HEK293 (cell line): ENCODE measurements around the gene PIANP.

Experiments used
- CTCF ChIA-PET: fragments of 350-600 bp; formaldehyde crosslinking; extraction: SDS; loops from one replicate; lab custom pipeline; 2021; ENCODE audit warnings: antibody characterized with exemption; lab: Yijun Ruan, JAX
- POLR2A ChIA-PET: fragments of 300-600 bp; formaldehyde crosslinking; extraction: SDS; loops from one replicate; lab custom pipeline; 2020; ENCODE audit warnings: antibody characterized with exemption, inconsistent platforms; lab: Yijun Ruan, JAX
- H3K27ac ChIP-seq: fragments of 200-500 bp; sonication (Bioruptor generic); 2 replicates; pipeline ENCODE4 v1.5.1; 2014; ENCODE audit warnings: low read depth, low read length, control low read depth, inconsistent platforms; ENCODE audit errors: extremely low read depth
- H3K36me3 ChIP-seq, 2 experiments: fragments of 200-500 bp in 1 of 2; sonication (Bioruptor generic) in 1 of 2; 1 replicate in 1 of 2; 2 replicates in 1 of 2; pipeline ENCODE4 v1.5.1; 2014 to 2017; ENCODE audit warnings: inconsistent platforms in 2 of 2, low read length in 2 of 2; ENCODE audit not compliant: control insufficient read depth in 2 of 2, insufficient read depth in 1 of 2
- H3K4me1 ChIP-seq: fragments of 200-500 bp; sonication (Bioruptor generic); 2 replicates; pipeline ENCODE4 v1.5.1; 2014; ENCODE audit warnings: mild to moderate bottlenecking, low read length, inconsistent platforms; ENCODE audit not compliant: control insufficient read depth, insufficient read depth
- H3K4me3 ChIP-seq: 2 replicates; pipeline ENCODE4 v1.5.1; 2011; ENCODE audit warnings: low read depth, mild to moderate bottlenecking, control low read depth, low read length, moderate library complexity
- H3K9me3 ChIP-seq: fragments of 200-500 bp; sonication (Bioruptor generic); 2 replicates; pipeline ENCODE4 v1.5.1; 2014; ENCODE audit warnings: low read depth, low read length, inconsistent platforms; ENCODE audit not compliant: control insufficient read depth, insufficient read depth
- EGR2 ChIP-seq: fragments of 450-650 bp; formaldehyde crosslinking; IDR thresholded peaks from 2 replicates; pipeline ENCODE4 v1.5.1; 2016; ENCODE audit warnings: low read depth, missing biosample characterization, missing genetic modification characterization
- IKZF3 ChIP-seq: fragments of 450-650 bp; IDR thresholded peaks from 2 replicates; pipeline ENCODE4 v1.5.0; 2018; ENCODE audit warnings: missing biosample characterization, mild to moderate bottlenecking, missing genetic modification characterization, moderate library complexity
- MZF1 ChIP-seq: fragments of 450-650 bp; formaldehyde crosslinking; IDR thresholded peaks from 2 replicates; pipeline ENCODE4 v1.5.1; 2017; ENCODE audit warnings: missing biosample characterization, missing genetic modification characterization, borderline replicate concordance
- SP2 ChIP-seq: fragments of 450-650 bp; formaldehyde crosslinking; IDR thresholded peaks from 2 replicates; pipeline ENCODE4 v1.5.1; 2016; ENCODE audit warnings: missing biosample characterization, missing genetic modification characterization
- ZBTB1 ChIP-seq: fragments of 450-650 bp; formaldehyde crosslinking; IDR thresholded peaks from 2 replicates; pipeline ENCODE4 v1.5.1; 2016; ENCODE audit warnings: missing biosample characterization, missing genetic modification characterization
- ZBTB17 ChIP-seq: fragments of 450-650 bp; formaldehyde crosslinking; IDR thresholded peaks from 2 replicates; pipeline ENCODE4 v1.5.1; 2016; ENCODE audit warnings: missing biosample characterization, missing genetic modification characterization
- ZBTB8A ChIP-seq: fragments of 450-650 bp; formaldehyde crosslinking; IDR thresholded peaks from 2 replicates; pipeline ENCODE4 v1.5.1; 2016; ENCODE audit warnings: missing biosample characterization, missing genetic modification characterization
- ZNF24 ChIP-seq: fragments of 450-650 bp; formaldehyde crosslinking; IDR thresholded peaks from 2 replicates; pipeline ENCODE4 v1.5.1; 2016; ENCODE audit warnings: missing biosample characterization, missing genetic modification characterization
- ZNF266 ChIP-seq: fragments of 450-650 bp; formaldehyde crosslinking; IDR thresholded peaks from 2 replicates; pipeline ENCODE4 v1.5.1; 2016; ENCODE audit warnings: missing biosample characterization, missing genetic modification characterization, low read depth
- ZNF341 ChIP-seq: fragments of 450-650 bp; formaldehyde crosslinking; IDR thresholded peaks from 2 replicates; pipeline ENCODE4; 2016; ENCODE audit warnings: low read depth, missing biosample characterization, missing genetic modification characterization
- ZNF366 ChIP-seq: fragments of 450-650 bp; formaldehyde crosslinking; conservative IDR thresholded peaks from 2 replicates; pipeline ENCODE4 v1.5.1; 2016; ENCODE audit warnings: missing biosample characterization, missing genetic modification characterization
- ZNF433 ChIP-seq: fragments of 450-650 bp; formaldehyde crosslinking; IDR thresholded peaks from 2 replicates; pipeline ENCODE4 v1.5.1; 2016; ENCODE audit warnings: missing biosample characterization, missing genetic modification characterization, low read depth
- ZNF514 ChIP-seq: fragments of 450-650 bp; formaldehyde crosslinking; IDR thresholded peaks from 2 replicates; pipeline ENCODE4 v1.5.1; 2016; ENCODE audit warnings: missing biosample characterization, missing genetic modification characterization
- ZNF585B ChIP-seq: fragments of 450-650 bp; formaldehyde crosslinking; IDR thresholded peaks from 2 replicates; pipeline ENCODE4 v1.5.1; 2016; ENCODE audit warnings: missing biosample characterization, missing genetic modification characterization
- ZNF610 ChIP-seq: fragments of 450-650 bp; formaldehyde crosslinking; IDR thresholded peaks from 2 replicates; pipeline ENCODE4 v1.5.1; 2016; ENCODE audit warnings: missing biosample characterization, missing genetic modification characterization, borderline replicate concordance
- ZNF654 ChIP-seq: fragments of 450-650 bp; formaldehyde crosslinking; IDR thresholded peaks from 2 replicates; pipeline ENCODE4 v1.5.1; 2016; ENCODE audit warnings: low read depth, missing biosample characterization, missing genetic modification characterization
- ZNF701 ChIP-seq: fragments of 450-650 bp; formaldehyde crosslinking; IDR thresholded peaks from 2 replicates; pipeline ENCODE4 v1.5.1; 2016; ENCODE audit warnings: missing biosample characterization, missing genetic modification characterization
- ZNF837 ChIP-seq: fragments of 450-650 bp; formaldehyde crosslinking; IDR thresholded peaks from 2 replicates; pipeline ENCODE4 v1.5.1; 2016; ENCODE audit warnings: missing biosample characterization, missing genetic modification characterization
- ZNF843 ChIP-seq: fragments of 450-650 bp; formaldehyde crosslinking; IDR thresholded peaks from 2 replicates; pipeline ENCODE4 v1.5.1; 2016; ENCODE audit warnings: missing biosample characterization, missing genetic modification characterization
- ZSCAN16 ChIP-seq: fragments of 450-650 bp; formaldehyde crosslinking; IDR thresholded peaks from 2 replicates; pipeline ENCODE4 v1.5.1; 2016; ENCODE audit warnings: missing biosample characterization, missing genetic modification characterization
- TF ChIP-seq, protein P1 (sequence below): fragments of 450-650 bp; formaldehyde crosslinking; IDR thresholded peaks from 2 replicates; pipeline ENCODE4 v1.5.1; 2016; ENCODE audit warnings: missing biosample characterization, missing genetic modification characterization
- TF ChIP-seq, protein P2 (sequence below): fragments of 450-650 bp; formaldehyde crosslinking; IDR thresholded peaks from 2 replicates; pipeline ENCODE4 v1.5.1; 2016; ENCODE audit warnings: missing biosample characterization, missing genetic modification characterization
- TF ChIP-seq, protein P3 (sequence below): fragments of 450-650 bp; formaldehyde crosslinking; IDR thresholded peaks from 2 replicates; pipeline ENCODE4 v1.5.1; 2016; ENCODE audit warnings: missing biosample characterization, missing genetic modification characterization, low read depth

PIANP gene

DNA sequence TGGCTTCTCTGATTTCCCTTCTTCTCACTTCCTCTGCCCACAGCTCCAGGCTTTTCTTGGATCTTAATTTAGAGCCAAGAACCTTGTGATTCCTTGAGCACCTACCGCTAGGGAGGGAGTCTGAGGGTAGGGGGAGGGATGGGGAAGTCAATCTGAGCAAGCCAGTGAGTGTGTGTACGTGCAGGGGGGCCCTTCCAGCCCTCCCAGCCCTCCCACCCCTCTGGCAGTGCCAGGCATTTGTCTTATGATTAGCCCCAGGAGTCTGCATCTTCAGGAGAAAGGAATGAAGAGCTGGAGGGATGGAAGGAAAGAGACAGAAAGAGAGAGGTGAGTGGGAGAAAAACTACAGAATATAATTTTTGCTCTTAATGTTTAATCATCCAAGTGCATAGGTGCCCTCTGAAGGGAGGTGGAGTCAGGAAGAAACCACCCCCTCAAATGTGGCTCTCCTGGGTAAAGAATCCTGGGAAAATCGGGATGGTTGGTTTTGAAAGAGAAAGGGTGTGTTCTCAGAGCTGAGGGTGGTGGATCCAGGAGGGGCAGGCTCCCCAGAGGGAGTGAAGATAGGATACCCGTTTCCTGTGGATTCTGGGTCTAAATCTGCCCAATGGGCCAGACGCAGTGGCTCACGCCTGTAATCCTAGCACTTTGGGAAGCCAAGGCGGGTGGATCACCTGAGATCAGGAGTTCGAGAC lies 2.1 kb downstream of the PIANP start:
- TF ChIP-seq ZNF610 (tag by site-specific recombination) (no peak), ZSCAN16 (tag by site-specific recombination) (no peak), EGR2 (no peak), ZNF701 (tag by site-specific recombination) (no peak), ZNF837 (tag by site-specific recombination) (no peak), ZBTB1 (tag by site-specific recombination) (no peak), ZNF843 (tag by site-specific recombination) (no peak), ZNF514 (tag by site-specific recombination) (no peak), ZBTB17 (tag by site-specific recombination) (no peak), MZF1 (no peak), ZNF433 (no peak), ZNF24 (no peak)
- TF ChIP-seq, protein P1, sequence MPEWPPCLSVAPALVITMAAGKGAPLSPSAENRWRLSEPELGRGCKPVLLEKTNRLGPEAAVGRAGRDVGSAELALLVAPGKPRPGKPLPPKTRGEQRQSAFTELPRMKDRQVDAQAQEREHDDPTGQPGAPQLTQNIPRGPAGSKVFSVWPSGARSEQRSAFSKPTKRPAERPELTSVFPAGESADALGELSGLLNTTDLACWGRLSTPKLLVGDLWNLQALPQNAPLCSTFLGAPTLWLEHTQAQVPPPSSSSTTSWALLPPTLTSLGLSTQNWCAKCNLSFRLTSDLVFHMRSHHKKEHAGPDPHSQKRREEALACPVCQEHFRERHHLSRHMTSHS (tag by site-specific recombination): no peak
- TF ChIP-seq, all 188 proteins: peak for 0
- CTCF ChIA-PET: interaction anchor here (0.6 to 1.5 kb wide), 9 partner anchors 14 to 731 kb away, joined by 3 to 8 read pairs (median 3); no protein-coding TSS in a partner anchor
- H3K36me3 ChIP-seq: peaks cover 0 to 16% of the 10 kb centered on the region in 2 experiments; a peak in 1 of 3 replicates
- H3K9me3 ChIP-seq: no peaks in the 10 kb centered on the region
- no peaks in the 10 kb centered on the region for H3K4me1 ChIP-seq
- POLR2A ChIA-PET: interaction anchor here (0.7 to 2.5 kb wide), 6 partner anchors 9 to 164 kb away, joined by 3 to 16 read pairs (median 4); partner anchors contain the start of genes COPS7A, GAPDH and ZNF384
- no peak overlapping the region for H3K4me3 ChIP-seq
- no peak overlapping the region for H3K27ac ChIP-seq

- TF ChIP-seq ZBTB8A (tag by site-specific recombination) (peak; percentile 35), ZNF585B (tag by site-specific recombination) (no peak), ZNF654 (tag by site-specific recombination) (peak; percentile 84), IKZF3 (peak; percentile 87), ZNF266 (tag by site-specific recombination) (no peak), ZNF366 (tag by site-specific recombination) (peak; percentile 57), ZNF341 (peak; percentile 74), SP2 (tag by site-specific recombination) (peak; percentile 20; the same call in 1 of the 2 replicates), ZBTB17 (tag by site-specific recombination) (0 out of 2 replicates have a peak, but pooled peaks have one; percentile 18)
- TF ChIP-seq, protein P2, sequence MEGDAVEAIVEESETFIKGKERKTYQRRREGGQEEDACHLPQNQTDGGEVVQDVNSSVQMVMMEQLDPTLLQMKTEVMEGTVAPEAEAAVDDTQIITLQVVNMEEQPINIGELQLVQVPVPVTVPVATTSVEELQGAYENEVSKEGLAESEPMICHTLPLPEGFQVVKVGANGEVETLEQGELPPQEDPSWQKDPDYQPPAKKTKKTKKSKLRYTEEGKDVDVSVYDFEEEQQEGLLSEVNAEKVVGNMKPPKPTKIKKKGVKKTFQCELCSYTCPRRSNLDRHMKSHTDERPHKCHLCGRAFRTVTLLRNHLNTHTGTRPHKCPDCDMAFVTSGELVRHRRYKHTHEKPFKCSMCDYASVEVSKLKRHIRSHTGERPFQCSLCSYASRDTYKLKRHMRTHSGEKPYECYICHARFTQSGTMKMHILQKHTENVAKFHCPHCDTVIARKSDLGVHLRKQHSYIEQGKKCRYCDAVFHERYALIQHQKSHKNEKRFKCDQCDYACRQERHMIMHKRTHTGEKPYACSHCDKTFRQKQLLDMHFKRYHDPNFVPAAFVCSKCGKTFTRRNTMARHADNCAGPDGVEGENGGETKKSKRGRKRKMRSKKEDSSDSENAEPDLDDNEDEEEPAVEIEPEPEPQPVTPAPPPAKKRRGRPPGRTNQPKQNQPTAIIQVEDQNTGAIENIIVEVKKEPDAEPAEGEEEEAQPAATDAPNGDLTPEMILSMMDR (tag by site-specific recombination): peak; percentile 85
- TF ChIP-seq, protein P3, sequence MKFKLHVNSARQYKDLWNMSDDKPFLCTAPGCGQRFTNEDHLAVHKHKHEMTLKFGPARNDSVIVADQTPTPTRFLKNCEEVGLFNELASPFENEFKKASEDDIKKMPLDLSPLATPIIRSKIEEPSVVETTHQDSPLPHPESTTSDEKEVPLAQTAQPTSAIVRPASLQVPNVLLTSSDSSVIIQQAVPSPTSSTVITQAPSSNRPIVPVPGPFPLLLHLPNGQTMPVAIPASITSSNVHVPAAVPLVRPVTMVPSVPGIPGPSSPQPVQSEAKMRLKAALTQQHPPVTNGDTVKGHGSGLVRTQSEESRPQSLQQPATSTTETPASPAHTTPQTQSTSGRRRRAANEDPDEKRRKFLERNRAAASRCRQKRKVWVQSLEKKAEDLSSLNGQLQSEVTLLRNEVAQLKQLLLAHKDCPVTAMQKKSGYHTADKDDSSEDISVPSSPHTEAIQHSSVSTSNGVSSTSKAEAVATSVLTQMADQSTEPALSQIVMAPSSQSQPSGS: no peak
- CTCF ChIA-PET: interaction anchor here (0.7 to 1.5 kb wide), 5 partner anchors 13 to 410 kb away, joined by 3 to 8 read pairs (median 3); no protein-coding TSS in a partner anchor
- Histone ChIP-seq H3K27ac (no peak overlapping the region), H3K4me3 (no peak overlapping the region), H3K9me3 (no peaks in the 10 kb centered on the region), H3K36me3 (peaks cover 0 to 16% of the 10 kb centered on the region in 2 experiments; a peak in 1 of 3 replicates), H3K4me1 (no peaks in the 10 kb centered on the region)
- POLR2A ChIA-PET: interaction anchor here (0.5 to 2.5 kb wide), 5 partner anchors 9 to 118 kb away, joined by 3 to 16 read pairs (median 4); partner anchors contain the start of gene ZNF384
Observed at GRCh38 chr12:6697584-6698351, 2.8 kb downstream of the PIANP start.
